ENCODE measurements around the gene TMOD1. TPM values are rescaled to one million over a fixed set of nuclear protein-coding genes. Genes with fewer than 3 reads are reported as not detected.
A peak's percentile ranks its signal among the peaks of the same experiment; 100 is the strongest.

The TMOD1 gene
- total RNA-seq, 1 donor from 2014 or later, result 21.1 TPM

GRCh38 chr9:97553141-97553540 is 51.7 kb downstream of the TMOD1 start:
- Histone ChIP-seq H3K36me3 (no peaks in the 10 kb centered on the region), H3K9me3 (no peaks in the 10 kb centered on the region), H3K27ac (peak overlapping the region; percentile 95), H3K27me3 (no peaks in the 10 kb centered on the region), H3K4me3 (no peak overlapping the region), H3K4me1 (peaks cover 22% of the 10 kb centered on the region)
- no peak for DNase-seq (ENCODE audit: extremely low spot score in 2 of 2)
- no peak for TF ChIP-seq CTCF (IDR thresholded peaks at IDR 0.05)
- no peak for TF ChIP-seq POLR2A (IDR thresholded peaks at IDR 0.05)
- no peak for TF ChIP-seq POLR2AphosphoS5 (IDR thresholded peaks at IDR 0.05; ENCODE audit: insufficient read depth in 1 of 2, low read depth in 1 of 2)
- intact Hi-C loops (cut with DNase I), result no loop called here

GRCh38 chr9:97553841-97554240 is 52.4 kb downstream of the TMOD1 start:
- intact Hi-C loops (cut with DNase I), result no loop called here
- Histone ChIP-seq H3K27ac (peak overlapping the region; percentile 95), H3K27me3 (no peaks in the 10 kb centered on the region), H3K9me3 (no peaks in the 10 kb centered on the region), H3K4me3 (no peak overlapping the region), H3K36me3 (no peaks in the 10 kb centered on the region), H3K4me1 (peaks cover 29% of the 10 kb centered on the region)
- no peak for TF ChIP-seq POLR2AphosphoS5 (IDR thresholded peaks at IDR 0.05; ENCODE audit: insufficient read depth in 1 of 2, low read depth in 1 of 2)
- TF ChIP-seq POLR2A (IDR thresholded peaks at IDR 0.05), result no peak
- TF ChIP-seq CTCF (IDR thresholded peaks at IDR 0.05), result no peak
- no peak for DNase-seq (ENCODE audit: extremely low spot score in 2 of 2)

GRCh38 chr9:97554566-97555075 is 53.2 kb downstream of the TMOD1 start:
- Histone ChIP-seq H3K27me3 (no peaks in the 10 kb centered on the region), H3K27ac (peak overlapping the region; percentile 95), H3K36me3 (no peaks in the 10 kb centered on the region), H3K4me3 (no peak overlapping the region), H3K9me3 (no peaks in the 10 kb centered on the region), H3K4me1 (peaks cover 36% of the 10 kb centered on the region)
- DNase-seq (ENCODE audit: extremely low spot score in 2 of 2), result no peak
- TF ChIP-seq CTCF (IDR thresholded peaks at IDR 0.05), result no peak
- intact Hi-C loops (cut with DNase I), result no loop called here

GRCh38 chr9:97555164-97555563 is 53.7 kb downstream of the TMOD1 start:
- H3K36me3 ChIP-seq, result no peaks in the 10 kb centered on the region
- H3K4me3 ChIP-seq, result no peak overlapping the region
- peak overlapping the region; percentile 95 for H3K27ac ChIP-seq
- H3K27me3 ChIP-seq, result no peaks in the 10 kb centered on the region
- intact Hi-C loops (cut with DNase I), result no loop called here
- H3K9me3 ChIP-seq, result no peaks in the 10 kb centered on the region
- DNase-seq (ENCODE audit: extremely low spot score in 2 of 2), result no peak
- peaks cover 36% of the 10 kb centered on the region for H3K4me1 ChIP-seq
- TF ChIP-seq CTCF (IDR thresholded peaks at IDR 0.05) (no peak), POLR2AphosphoS5 (IDR thresholded peaks at IDR 0.05; ENCODE audit: insufficient read depth in 1 of 2, low read depth in 1 of 2) (no peak), POLR2A (IDR thresholded peaks at IDR 0.05) (no peak)

- H3K4me1 ChIP-seq, result peaks cover 36% of the 10 kb centered on the region
- intact Hi-C loops (cut with DNase I), result no loop called here
Measured at GRCh38 chr9:97556036-97556720, 54.7 kb downstream of the TMOD1 start.

More at GRCh38 chr9:97556036-97556720, 54.7 kb downstream of the TMOD1 start:
- no peak for DNase-seq (ENCODE audit: extremely low spot score in 2 of 2)
- Histone ChIP-seq H3K27me3 (no peaks in the 10 kb centered on the region), H3K4me3 (no peak overlapping the region), H3K27ac (peak overlapping the region; percentile 95), H3K9me3 (no peaks in the 10 kb centered on the region), H3K36me3 (no peaks in the 10 kb centered on the region)
- TF ChIP-seq CTCF (IDR thresholded peaks at IDR 0.05) (no peak), POLR2A (IDR thresholded peaks at IDR 0.05) (no peak), POLR2AphosphoS5 (IDR thresholded peaks at IDR 0.05; ENCODE audit: insufficient read depth in 1 of 2, low read depth in 1 of 2) (no peak)

Data from vagina (tissue), 2 donors.